KOPT-K1 (cell line): Measurements from ENCODE around the gene PCED1A.
"Not testable (repeated sequence)": the region's sequence is repeated elsewhere in the genome, so short reads cannot be mapped to it uniquely, and the experiment has no call there.

Source experiments
- H3K27ac ChIP-seq: fragments of 200-600 bp; sonication (generic); 2 replicates; pipeline ENCODE4 v1.5.1; 2016; ENCODE audit warnings: antibody characterized with exemption, mild to moderate bottlenecking, low read depth, low read length; ENCODE audit not compliant: poor library complexity, severe bottlenecking
- H3K36me3 ChIP-seq: fragments of 200-600 bp; sonication (generic); 2 replicates; pipeline ENCODE4 v1.5.1; 2017; ENCODE audit warnings: antibody characterized with exemption, mild to moderate bottlenecking, low read length, moderate library complexity; ENCODE audit not compliant: insufficient read depth
- H3K9me3 ChIP-seq: fragments of 200-600 bp; sonication (generic); 2 replicates; pipeline ENCODE4 v1.5.1; 2017; ENCODE audit warnings: antibody characterized with exemption, low read length, mild to moderate bottlenecking; ENCODE audit not compliant: insufficient read depth, poor library complexity, severe bottlenecking

The PCED1A gene

GRCh38 chr20:2820896-2821869 is 19.3 kb downstream of the PCED1A start:
- no peaks in the 10 kb centered on the region for H3K36me3 ChIP-seq
- H3K27ac ChIP-seq = no peak overlapping the region
- no peaks in the 10 kb centered on the region for H3K9me3 ChIP-seq

GRCh38 chr20:2820084-2820895 is 20.2 kb downstream of the PCED1A start:
- no peaks in the 10 kb centered on the region for H3K36me3 ChIP-seq
- H3K9me3 ChIP-seq = no peaks in the 10 kb centered on the region
- no peak overlapping the region for H3K27ac ChIP-seq

- Histone ChIP-seq H3K36me3 (no peaks in the 10 kb centered on the region), H3K27ac (no peak overlapping the region), H3K9me3 (no peaks in the 10 kb centered on the region)
Observed at GRCh38 chr20:2817891-2818595, 22.4 kb downstream of the PCED1A start.

GRCh38 chr20:2817341-2817726 is 23.1 kb downstream of the PCED1A start:
- H3K36me3 ChIP-seq = no peaks in the 10 kb centered on the region
- H3K27ac ChIP-seq = no peak overlapping the region
- peaks cover 4% of the 10 kb centered on the region for H3K9me3 ChIP-seq

- Histone ChIP-seq H3K27ac (no peak overlapping the region), H3K9me3 (peaks cover 9% of the 10 kb centered on the region), H3K36me3 (no peaks in the 10 kb centered on the region)
Observed at GRCh38 chr20:2816583-2817340, 23.7 kb downstream of the PCED1A start.

- Histone ChIP-seq H3K9me3 (peaks cover 10% of the 10 kb centered on the region), H3K36me3 (no peaks in the 10 kb centered on the region), H3K27ac (no peak within 1 kb of the TSS)
Observed at GRCh38 chr20:2816030-2816582, 24.3 kb downstream of the PCED1A start, which contains the start of gene TMEM239. Gene TMEM239 (plus strand): TSS chr20:2816364. CDS start chr20:2816555, 191 bp downstream.

GRCh38 chr20:2815242-2815900 is 25.1 kb downstream of the PCED1A start:
- Histone ChIP-seq H3K9me3 (peaks cover 10% of the 10 kb centered on the region), H3K36me3 (no peaks in the 10 kb centered on the region), H3K27ac (no peak overlapping the region)

GRCh38 chr20:2814587-2815051 is 25.8 kb downstream of the PCED1A start, which contains the start of gene C20orf141:
Gene C20orf141 (plus strand): TSS chr20:2814987. CDS start chr20:2815185, 198 bp downstream.
- no peak within 1 kb of the TSS for H3K27ac ChIP-seq

GRCh38 chr20:2814076-2814475 is 26.4 kb downstream of the PCED1A start:
- Histone ChIP-seq H3K27ac (no peak overlapping the region), H3K9me3 (peaks cover 10% of the 10 kb centered on the region), H3K36me3 (no peaks in the 10 kb centered on the region)

More at GRCh38 chr20:2814587-2815051, 25.8 kb downstream of the PCED1A start, which contains the start of gene C20orf141:
- H3K36me3 ChIP-seq = no peaks in the 10 kb centered on the region
- H3K9me3 ChIP-seq = peaks cover 10% of the 10 kb centered on the region

- Histone ChIP-seq H3K36me3 (no peaks in the 10 kb centered on the region), H3K9me3 (peaks cover 10% of the 10 kb centered on the region)
Observed at GRCh38 chr20:2812189-2812588, 28.3 kb downstream of the PCED1A start.

GRCh38 chr20:2809690-2810089 is 30.8 kb downstream of the PCED1A start:
- H3K9me3 ChIP-seq = peaks cover 10% of the 10 kb centered on the region
- no peak overlapping the region for H3K27ac ChIP-seq
- no peaks in the 10 kb centered on the region for H3K36me3 ChIP-seq

More at GRCh38 chr20:2812189-2812588, 28.3 kb downstream of the PCED1A start:
- no peak overlapping the region for H3K27ac ChIP-seq

- H3K36me3 ChIP-seq, H3K27ac ChIP-seq, H3K9me3 ChIP-seq: not testable (repeated sequence)
Observed at GRCh38 chr20:2807929-2808328, 32.5 kb downstream of the PCED1A start.

- Histone ChIP-seq H3K9me3 (peaks cover 3% of the 10 kb centered on the region), H3K36me3 (no peaks in the 10 kb centered on the region), H3K27ac (no peak overlapping the region)
Observed at GRCh38 chr20:2807019-2807418, 33.4 kb downstream of the PCED1A start.
